Keratinocyte (primary cell): ENCODE measurements around the gene SHISA3. TPM values are rescaled to one million over a fixed set of nuclear protein-coding genes. Genes with fewer than 3 reads are reported as not detected.

ENCODE experiments used
- DNase-seq: peaks from one replicate; pipeline ENCODE4 v3.0.0-alpha.2; 2011; ENCODE audit warnings: low read depth, missing footprints, low spot score
- FAIRE-seq: peaks from 2 replicates; lab custom pipeline; 2011; peaks lifted over from hg19 to GRCh38; lab: Jason Lieb, UNC
- H2AFZ ChIP-seq: 2 replicates; pipeline ENCODE4 v1.6.0; 2012; ENCODE audit warnings: low read length, control low read depth, inconsistent platforms; ENCODE audit not compliant: control insufficient read depth
- H3K27ac ChIP-seq: 2 replicates; pipeline ENCODE4 v1.5.1; 2011; ENCODE audit warnings: low read length; ENCODE audit not compliant: control insufficient read depth, insufficient read depth
- H3K27me3 ChIP-seq: 3 replicates; pipeline ENCODE4 v1.6.0; 2011; ENCODE audit warnings: low read length; ENCODE audit not compliant: control insufficient read depth, insufficient read depth; ENCODE audit errors: extremely low read depth
- H3K36me3 ChIP-seq, 2 experiments: 2 replicates in 1 of 2; 3 replicates in 1 of 2; pipeline ENCODE4 v1.5.1; 2011; ENCODE audit warnings: low read length in 2 of 2, mild to moderate bottlenecking in 1 of 2; ENCODE audit not compliant: control insufficient read depth in 2 of 2, insufficient read depth in 2 of 2; ENCODE audit errors: extremely low read depth in 1 of 2
- H3K4me1 ChIP-seq: 3 replicates; pipeline ENCODE4 v1.5.1; 2011; ENCODE audit warnings: low read length; ENCODE audit not compliant: control insufficient read depth, insufficient read depth; ENCODE audit errors: extremely low read depth
- H3K4me2 ChIP-seq: 3 replicates; pipeline ENCODE4 v1.6.0; 2011; ENCODE audit warnings: low read depth, low read length; ENCODE audit not compliant: control insufficient read depth, insufficient read depth; ENCODE audit errors: extremely low read depth
- H3K4me3 ChIP-seq, 3 experiments: fragments of 200-600 bp in 1 of 3; sonication (generic) in 1 of 3; 2 replicates in 2 of 3; 3 replicates in 1 of 3; pipeline ENCODE4 v1.5.1; 2011 to 2016; ENCODE audit warnings: low read length in 3 of 3, mild to moderate bottlenecking in 3 of 3, control low read depth in 2 of 3, inconsistent platforms in 1 of 3, low read depth in 1 of 3, mixed read lengths in 1 of 3, mixed run types in 1 of 3, moderate library complexity in 1 of 3; ENCODE audit not compliant: control insufficient read depth in 2 of 3, insufficient read depth in 2 of 3; ENCODE audit errors: extremely low read depth in 1 of 3
- H3K79me2 ChIP-seq: 2 replicates; pipeline ENCODE4 v1.6.0; 2012; ENCODE audit warnings: low read length; ENCODE audit not compliant: control insufficient read depth, insufficient read depth
- H3K9ac ChIP-seq: 3 replicates; pipeline ENCODE4 v1.6.0; 2011; ENCODE audit warnings: low read length; ENCODE audit not compliant: control insufficient read depth, insufficient read depth; ENCODE audit errors: extremely low read depth
- H3K9me1 ChIP-seq: 3 replicates; pipeline ENCODE4 v1.6.0; 2011; ENCODE audit warnings: low read length; ENCODE audit not compliant: control insufficient read depth, insufficient read depth; ENCODE audit errors: extremely low read depth
- H3K9me3 ChIP-seq: 2 replicates; pipeline ENCODE4 v1.5.1; 2012; ENCODE audit warnings: low read depth, low read length; ENCODE audit not compliant: control insufficient read depth
- H4K20me1 ChIP-seq: 3 replicates; pipeline ENCODE4 v1.6.0; 2011; ENCODE audit warnings: low read length; ENCODE audit not compliant: control insufficient read depth, insufficient read depth; ENCODE audit errors: extremely low read depth
- CTCF ChIP-seq, 3 experiments: IDR thresholded peaks in 1 of 3; conservative IDR thresholded peaks in 1 of 3; optimal IDR thresholded peaks in 1 of 3; 2 replicates in 2 of 3; 3 replicates in 1 of 3; pipeline versions ENCODE3 to v1.5.1; 2011; ENCODE audit warnings: low read length in 3 of 3, mild to moderate bottlenecking in 3 of 3, moderate library complexity in 2 of 3, control low read depth in 1 of 3, inconsistent platforms in 1 of 3; ENCODE audit not compliant: insufficient read depth in 2 of 3; ENCODE audit errors: extremely low read depth in 1 of 3
- EZH2 ChIP-seq: IDR thresholded peaks from one replicate; pipeline ENCODE4 v1.6.1; 2012; ENCODE audit warnings: inconsistent platforms, mild to moderate bottlenecking, low read length, moderate library complexity
- dilution Hi-C: fragments of 300-500 bp; cut with MboI; formaldehyde crosslinking; loops from one replicate; pipeline ENCODE4 v1.7.0; 2020; ENCODE audit warnings: low sequenced_read_pairs; ENCODE audit not compliant: extremely low pct_ligation_motif_present
- polyA plus RNA-seq, 5 experiments: library from polyadenylated mRNA; depleted of rRNA in 3 of 5; stranded (reverse) in 3 of 5; stranded (forward) in 1 of 5; unstranded in 1 of 5; fragments of >200 nt; gene quantifications; 1 replicate in 1 of 5; 2 replicates in 3 of 5; 3 replicates in 1 of 5; pipeline versions ENCODE4 v1.2.1 to v1.2.3, GENCODE V29; 2011 to 2012; ENCODE audit warnings: missing spikeins in 2 of 5, low read depth in 1 of 5, low replicate concordance in 1 of 5

Gene SHISA3
- polyA plus RNA-seq, 1 donor (not counting 4 experiments of a cell fraction or from before 2014, with no cell fraction given), result not detected

DNA sequence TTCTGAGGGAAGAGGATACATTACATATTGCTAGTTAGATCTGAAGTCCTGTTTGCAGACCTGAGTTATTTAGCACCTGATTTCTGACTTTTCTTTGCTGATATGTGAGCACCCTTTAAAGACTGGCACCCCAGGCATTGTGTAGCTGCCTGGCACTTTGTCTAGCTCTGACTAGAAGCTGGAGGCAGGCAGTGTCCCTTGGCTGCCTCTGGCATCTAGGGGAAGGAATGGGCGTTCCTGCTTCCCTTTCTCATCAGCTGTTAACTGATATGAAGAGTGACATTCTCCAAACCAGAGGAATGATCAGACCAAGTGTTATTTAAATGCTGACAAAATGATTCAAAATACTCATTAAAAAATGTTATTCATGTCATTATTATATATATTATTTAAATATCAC, 30.3 kb upstream of the SHISA3 start:
- Histone ChIP-seq H3K4me3 (no peak overlapping the region), H3K9ac (no peak overlapping the region), H3K27me3 (no peaks in the 10 kb centered on the region), H3K27ac (no peak overlapping the region), H3K4me1 (no peaks in the 10 kb centered on the region), H3K4me2 (no peak overlapping the region), H3K9me3 (no peaks in the 10 kb centered on the region), H3K36me3 (no peaks in the 10 kb centered on the region), H3K9me1 (no peaks in the 10 kb centered on the region), H4K20me1 (no peaks in the 10 kb centered on the region), H2AFZ (no peak overlapping the region), H3K79me2 (no peaks in the 10 kb centered on the region)
- FAIRE-seq, result no peak
- DNase-seq, result no peak
- TF ChIP-seq EZH2 (no peak), CTCF (optimal IDR thresholded peaks at IDR 0.05 in 1 of 3, IDR thresholded peaks at IDR 0.05 in 1 of 3, conservative IDR thresholded peaks at IDR 0.05 in 1 of 3; ENCODE audit: extremely low read depth in 1 of 3, insufficient read depth in 2 of 3, low read length in 3 of 3) (no peak)
- dilution Hi-C loops, result no loop called here

DNA sequence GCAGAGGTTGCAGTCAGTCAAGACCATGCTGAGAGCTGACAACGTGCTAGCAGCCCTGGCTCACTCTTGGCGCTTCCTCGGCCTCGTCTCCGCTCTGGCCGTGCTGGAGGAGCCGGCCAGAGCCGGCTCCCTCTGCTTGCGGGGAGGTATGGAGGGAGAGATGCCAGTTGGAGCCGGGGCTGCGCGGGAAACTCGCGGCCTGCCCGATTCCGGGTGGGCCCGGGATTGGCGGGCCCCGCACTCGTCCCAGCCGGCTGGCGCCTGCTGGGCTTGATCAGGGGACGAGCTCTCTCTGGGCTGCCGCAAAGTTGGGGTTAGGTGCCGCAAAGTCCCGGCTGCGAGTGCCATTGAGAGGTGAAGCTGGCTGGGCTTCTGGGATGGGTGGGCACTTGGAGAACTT, 27.8 kb upstream of the SHISA3 start:
- no peak for TF ChIP-seq CTCF (optimal IDR thresholded peaks at IDR 0.05 in 1 of 3, IDR thresholded peaks at IDR 0.05 in 1 of 3, conservative IDR thresholded peaks at IDR 0.05 in 1 of 3; ENCODE audit: extremely low read depth in 1 of 3, insufficient read depth in 2 of 3, low read length in 3 of 3)
- TF ChIP-seq EZH2, result no peak
- no peak overlapping the region for H3K27ac ChIP-seq
- H3K79me2 ChIP-seq, result no peaks in the 10 kb centered on the region
- H3K36me3 ChIP-seq, result no peaks in the 10 kb centered on the region
- no peak for FAIRE-seq
- DNase-seq, result no peak
- H3K4me3 ChIP-seq, result no peak overlapping the region
- H3K9ac ChIP-seq, result no peak overlapping the region
- no peak overlapping the region for H3K4me2 ChIP-seq
- H3K9me3 ChIP-seq, result no peaks in the 10 kb centered on the region
- no peaks in the 10 kb centered on the region for H4K20me1 ChIP-seq
- H3K4me1 ChIP-seq, result no peaks in the 10 kb centered on the region
- dilution Hi-C loops, result no loop called here
- H3K27me3 ChIP-seq, result no peaks in the 10 kb centered on the region
- H2AFZ ChIP-seq, result no peak overlapping the region
- H3K9me1 ChIP-seq, result no peaks in the 10 kb centered on the region
